HUES48 (cell line): ENCODE measurements around the gene TMEM26.

Experiments
- H3K27ac ChIP-seq: one replicate; pipeline ENCODE4 v1.7.0; 2013; ENCODE audit warnings: low read depth, low read length, inconsistent platforms
- H3K27me3 ChIP-seq: 2 replicates; pipeline ENCODE4 v1.6.1; 2013; ENCODE audit warnings: mild to moderate bottlenecking, low read length; ENCODE audit not compliant: control insufficient read depth, insufficient read depth
- H3K36me3 ChIP-seq: 2 replicates; pipeline ENCODE4 v1.6.1; 2013; ENCODE audit warnings: low read length; ENCODE audit not compliant: control insufficient read depth, insufficient read depth
- H3K4me1 ChIP-seq: 2 replicates; pipeline ENCODE4 v1.6.1; 2013; ENCODE audit warnings: mild to moderate bottlenecking, low read length; ENCODE audit not compliant: control insufficient read depth, insufficient read depth
- H3K4me3 ChIP-seq: 2 replicates; pipeline ENCODE4 v1.5.1; 2013; ENCODE audit warnings: mild to moderate bottlenecking, low read depth, low read length
- H3K9ac ChIP-seq: 2 replicates; pipeline ENCODE4 v1.6.1; 2013; ENCODE audit warnings: mild to moderate bottlenecking, low read depth, low read length, moderate library complexity
- H3K9me3 ChIP-seq: 2 replicates; pipeline ENCODE4 v1.6.1; 2013; ENCODE audit warnings: low read length; ENCODE audit not compliant: control insufficient read depth, insufficient read depth

TMEM26 gene

GRCh38 chr10:61376377-61376776, 76.8 kb downstream of the TMEM26 start:
- H3K9me3 ChIP-seq = peaks cover 5% of the 10 kb centered on the region; the same call in 1 of the 2 replicates
- H3K27me3 ChIP-seq = no peaks in the 10 kb centered on the region
- no peak overlapping the region for H3K9ac ChIP-seq
- no peak overlapping the region for H3K27ac ChIP-seq
- H3K4me1 ChIP-seq = no peaks in the 10 kb centered on the region
- H3K4me3 ChIP-seq = no peak overlapping the region
- H3K36me3 ChIP-seq = no peaks in the 10 kb centered on the region

- Histone ChIP-seq H3K4me3 (no peak overlapping the region), H3K36me3 (no peaks in the 10 kb centered on the region), H3K27me3 (no peaks in the 10 kb centered on the region), H3K9me3 (no peaks in the 10 kb centered on the region), H3K4me1 (no peaks in the 10 kb centered on the region), H3K9ac (no peak overlapping the region), H3K27ac (no peak overlapping the region)
These were observed 86.8 kb downstream of the TMEM26 start for GRCh38 chr10:61366365-61366764.

- no peaks in the 10 kb centered on the region for H3K4me1 ChIP-seq
- no peak overlapping the region for H3K9ac ChIP-seq
- H3K27ac ChIP-seq = no peak overlapping the region
- no peaks in the 10 kb centered on the region for H3K36me3 ChIP-seq
- no peaks in the 10 kb centered on the region for H3K9me3 ChIP-seq
- H3K4me3 ChIP-seq = no peak overlapping the region
- no peaks in the 10 kb centered on the region for H3K27me3 ChIP-seq
These were observed 88.6 kb downstream of the TMEM26 start for GRCh38 chr10:61364619-61365018.

- Histone ChIP-seq H3K36me3 (no peaks in the 10 kb centered on the region), H3K27me3 (no peaks in the 10 kb centered on the region), H3K4me3 (no peak overlapping the region), H3K9me3 (no peaks in the 10 kb centered on the region), H3K9ac (no peak overlapping the region), H3K4me1 (no peaks in the 10 kb centered on the region), H3K27ac (no peak overlapping the region)
These were observed 90.2 kb downstream of the TMEM26 start for GRCh38 chr10:61363006-61363405.

GRCh38 chr10:61359452-61359851, 93.7 kb downstream of the TMEM26 start:
- Histone ChIP-seq H3K27me3 (no peaks in the 10 kb centered on the region), H3K36me3 (no peaks in the 10 kb centered on the region), H3K4me3 (no peak overlapping the region), H3K4me1 (no peaks in the 10 kb centered on the region), H3K9ac (no peak overlapping the region), H3K9me3 (no peaks in the 10 kb centered on the region), H3K27ac (no peak overlapping the region)

GRCh38 chr10:61357687-61358086, 95.5 kb downstream of the TMEM26 start:
- Histone ChIP-seq H3K4me1 (no peaks in the 10 kb centered on the region), H3K36me3 (no peaks in the 10 kb centered on the region), H3K27me3 (no peaks in the 10 kb centered on the region), H3K9ac (no peak overlapping the region), H3K27ac (no peak overlapping the region), H3K9me3 (no peaks in the 10 kb centered on the region), H3K4me3 (no peak overlapping the region)
